Measurements from ENCODE around the gene CORO7.

CORO7 gene

DNA sequence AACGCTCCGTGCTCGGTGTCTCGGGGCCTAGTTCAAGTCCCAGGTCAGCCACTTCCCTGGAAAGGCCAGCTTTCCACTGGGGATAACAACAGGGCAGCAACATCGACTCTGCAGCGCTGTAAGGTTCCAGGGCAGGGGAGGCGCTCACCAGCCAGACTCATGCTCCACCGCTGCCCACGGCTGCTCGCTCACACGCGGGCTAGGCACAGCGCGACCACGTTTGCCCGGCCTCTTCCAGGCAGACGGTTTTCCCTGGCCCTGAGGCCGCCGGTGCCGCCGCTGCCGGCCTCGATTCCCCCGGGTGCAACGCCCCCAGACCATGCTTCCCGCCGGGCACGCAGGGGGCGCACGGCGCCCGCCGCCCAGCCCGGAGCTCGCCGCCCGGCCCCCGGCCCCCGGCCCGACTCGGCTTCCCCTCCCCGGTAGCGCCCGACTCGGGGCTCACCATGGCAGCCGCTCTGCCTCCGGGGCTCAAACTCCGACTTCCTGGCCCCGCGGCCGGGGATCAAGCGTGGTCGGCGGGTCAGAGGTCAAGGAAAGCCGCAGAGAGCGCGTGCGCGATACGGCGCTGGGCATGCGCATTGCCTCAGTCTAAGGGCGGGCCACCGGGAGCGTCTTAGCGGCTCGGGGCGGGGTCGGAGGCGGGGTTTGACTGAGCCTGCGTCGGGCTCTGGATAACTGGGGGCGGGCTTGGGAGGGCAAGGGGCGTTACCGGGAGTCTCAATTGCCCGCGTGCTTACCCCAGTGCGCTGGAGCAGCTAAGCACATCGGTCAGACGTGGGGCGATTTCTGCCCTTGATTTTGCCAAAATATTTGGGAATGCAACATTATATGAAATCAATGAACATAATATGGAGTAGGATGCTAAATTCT lies 65.4 kb downstream of the CORO7 start, which contains the start of gene PAM16:
TSS of gene PAM16 (minus strand) at position 535 of the 873 bp plus-strand sequence. CDS start at position 448, 87 bp downstream.
- H3K4me3 ChIP-seq (ENCODE audit: low read length): peak within 1 kb of the TSS; percentile 97
- peaks cover 9% of the 10 kb centered on the region for H3K4me1 ChIP-seq (ENCODE audit: low read length)
- no peak for TF ChIP-seq CTCF (IDR thresholded peaks at IDR 0.05; ENCODE audit: low read depth, low read length)
- no peak for TF ChIP-seq EZH2phosphoT487 (IDR thresholded peaks at IDR 0.05; ENCODE audit: low read depth)
- H3K27ac ChIP-seq (ENCODE audit: low read length): peak within 1 kb of the TSS; percentile 11
- peaks cover 51% of the 10 kb centered on the region for H3K79me2 ChIP-seq (ENCODE audit: low read length)
- H3K4me2 ChIP-seq (ENCODE audit: low read length): peak within 1 kb of the TSS; percentile 79
- H3K9me3 ChIP-seq (ENCODE audit: insufficient read depth, low read length): no peaks in the 10 kb centered on the region
- no peaks in the 10 kb centered on the region for H3K36me3 ChIP-seq (replicated peaks; ENCODE audit: low read depth, low read length)
- peak within 1 kb of the TSS; percentile 34; the same call in 1 of the 2 replicates for H2AFZ ChIP-seq (ENCODE audit: low read depth, low read length)
- peak within 1 kb of the TSS; percentile 89 for H3K9ac ChIP-seq (ENCODE audit: low read length)
- H3K27me3 ChIP-seq (ENCODE audit: low read depth, low read length): no peaks in the 10 kb centered on the region
- peaks cover 16% of the 10 kb centered on the region for H4K20me1 ChIP-seq (ENCODE audit: insufficient read depth, low read length)

- Histone ChIP-seq H3K4me2 (ENCODE audit: low read length) (peak overlapping the region; percentile 70), H3K4me1 (ENCODE audit: low read length) (peaks cover 9% of the 10 kb centered on the region), H3K79me2 (ENCODE audit: low read length) (peaks cover 58% of the 10 kb centered on the region), H2AFZ (ENCODE audit: low read depth, low read length) (no peak overlapping the region), H3K27ac (ENCODE audit: low read length) (peak overlapping the region; percentile 11), H3K27me3 (ENCODE audit: low read depth, low read length) (no peaks in the 10 kb centered on the region), H3K36me3 (replicated peaks; ENCODE audit: low read depth, low read length) (no peaks in the 10 kb centered on the region), H3K9me3 (ENCODE audit: insufficient read depth, low read length) (no peaks in the 10 kb centered on the region), H3K9ac (ENCODE audit: low read length) (peak overlapping the region; percentile 89), H3K4me3 (ENCODE audit: low read length) (peak overlapping the region; percentile 97), H4K20me1 (ENCODE audit: insufficient read depth, low read length) (peaks cover 23% of the 10 kb centered on the region)
- TF ChIP-seq EZH2phosphoT487 (IDR thresholded peaks at IDR 0.05; ENCODE audit: low read depth) (no peak), CTCF (IDR thresholded peaks at IDR 0.05; ENCODE audit: low read depth, low read length) (no peak)
Measured at GRCh38 chr16:4350365-4350786, 66.0 kb downstream of the CORO7 start.

GRCh38 chr16:4349332-4349731 lies 67.1 kb downstream of the CORO7 start:
- no peak for TF ChIP-seq EZH2phosphoT487 (IDR thresholded peaks at IDR 0.05; ENCODE audit: low read depth)
- TF ChIP-seq CTCF (IDR thresholded peaks at IDR 0.05; ENCODE audit: low read depth, low read length): no peak
- H3K36me3 ChIP-seq (replicated peaks; ENCODE audit: low read depth, low read length): no peaks in the 10 kb centered on the region
- H3K79me2 ChIP-seq (ENCODE audit: low read length): peaks cover 67% of the 10 kb centered on the region
- H3K27ac ChIP-seq (ENCODE audit: low read length): no peak overlapping the region
- H3K4me1 ChIP-seq (ENCODE audit: low read length): peaks cover 9% of the 10 kb centered on the region
- no peaks in the 10 kb centered on the region for H3K27me3 ChIP-seq (ENCODE audit: low read depth, low read length)
- peaks cover 26% of the 10 kb centered on the region for H4K20me1 ChIP-seq (ENCODE audit: insufficient read depth, low read length)
- no peak overlapping the region; the same call in 1 of the 2 replicates for H3K4me3 ChIP-seq (ENCODE audit: low read length)
- H3K9me3 ChIP-seq (ENCODE audit: insufficient read depth, low read length): no peaks in the 10 kb centered on the region
- H3K4me2 ChIP-seq (ENCODE audit: low read length): no peak overlapping the region
- H3K9ac ChIP-seq (ENCODE audit: low read length): no peak overlapping the region
- H2AFZ ChIP-seq (ENCODE audit: low read depth, low read length): no peak overlapping the region

- H3K4me1 ChIP-seq (ENCODE audit: low read length): peaks cover 9% of the 10 kb centered on the region
- H3K4me3 ChIP-seq (ENCODE audit: low read length): no peak overlapping the region
- TF ChIP-seq EZH2phosphoT487 (IDR thresholded peaks at IDR 0.05; ENCODE audit: low read depth): no peak
- no peak for TF ChIP-seq CTCF (IDR thresholded peaks at IDR 0.05; ENCODE audit: low read depth, low read length)
- no peaks in the 10 kb centered on the region for H3K36me3 ChIP-seq (replicated peaks; ENCODE audit: low read depth, low read length)
- no peak overlapping the region for H2AFZ ChIP-seq (ENCODE audit: low read depth, low read length)
- no peak overlapping the region for H3K9ac ChIP-seq (ENCODE audit: low read length)
- peaks cover 80% of the 10 kb centered on the region for H3K79me2 ChIP-seq (ENCODE audit: low read length)
- H3K4me2 ChIP-seq (ENCODE audit: low read length): no peak overlapping the region
- H3K27me3 ChIP-seq (ENCODE audit: low read depth, low read length): no peaks in the 10 kb centered on the region
- H3K9me3 ChIP-seq (ENCODE audit: insufficient read depth, low read length): no peaks in the 10 kb centered on the region
- H4K20me1 ChIP-seq (ENCODE audit: insufficient read depth, low read length): peaks cover 26% of the 10 kb centered on the region
- no peak overlapping the region for H3K27ac ChIP-seq (ENCODE audit: low read length)
Measured at GRCh38 chr16:4347765-4348509, 68.5 kb downstream of the CORO7 start.

Data from OCI-LY3 (cell line).